SK-N-SH (cell line): Measurements from ENCODE around the gene PEAK1. TPM values are rescaled to one million over a fixed set of nuclear protein-coding genes. Genes with fewer than 3 reads are reported as not detected.

Experiments used
- CTCF ChIA-PET: fragments of 300-600, 350-600 bp; formaldehyde crosslinking; extraction: SDS; loops from one replicate; lab custom pipeline; 2021; lab: Yijun Ruan, JAX
- POLR2A ChIA-PET: fragments of 350-600 bp; sonication (Branson Sonifier 250); formaldehyde crosslinking; extraction: SDS; loops from one replicate; lab custom pipeline; 2020; ENCODE audit warnings: antibody characterized with exemption, inconsistent platforms; lab: Yijun Ruan, JAX
- DNase-seq: peaks from one replicate; pipeline ENCODE4 v3.0.0; 2012
- H2AFZ ChIP-seq: fragments of 200-600 bp; sonication (generic); 2 replicates; pipeline ENCODE4 v1.8.1; 2016; ENCODE audit warnings: antibody characterized with exemption, mild to moderate bottlenecking, low read depth
- H3F3A ChIP-seq: fragments of 200-600 bp; sonication (generic); replicated peaks from 2 replicates; pipeline ENCODE3; 2016; ENCODE audit warnings: antibody characterized with exemption, mild to moderate bottlenecking; ENCODE audit not compliant: insufficient read depth
- H3K27ac ChIP-seq, 2 experiments: fragments of 200-500 bp in 1 of 2; fragments of 200-600 bp in 1 of 2; sonication (Bioruptor generic) in 1 of 2; sonication (generic), shearing (Covaris generic) in 1 of 2; 2 replicates each; pipeline versions ENCODE4 v1.5.1 to v1.6.1; 2014 to 2016; ENCODE audit warnings: low read depth in 2 of 2, inconsistent platforms in 1 of 2, low read length in 1 of 2, mild to moderate bottlenecking in 1 of 2, mixed read lengths in 1 of 2
- H3K27me3 ChIP-seq: fragments of 200-600 bp; sonication (generic), shearing (Covaris generic); 2 replicates; pipeline ENCODE4 v1.6.1; 2016; ENCODE audit warnings: mixed run types; ENCODE audit not compliant: insufficient read depth
- H3K36me3 ChIP-seq, 2 experiments: fragments of 200-500 bp in 1 of 2; fragments of 200-600 bp in 1 of 2; sonication (Bioruptor generic) in 1 of 2; sonication (generic) in 1 of 2; replicated peaks in 1 of 2; 2 replicates each; pipeline versions ENCODE3 to v1.5.1; 2014 to 2016; ENCODE audit warnings: low read length in 1 of 2, mild to moderate bottlenecking in 1 of 2; ENCODE audit not compliant: insufficient read depth in 2 of 2, control insufficient read depth in 1 of 2
- H3K4me1 ChIP-seq, 2 experiments: fragments of 200-500 bp in 1 of 2; fragments of 200-600 bp in 1 of 2; sonication (Bioruptor generic) in 1 of 2; sonication (generic), shearing (Covaris generic) in 1 of 2; 2 replicates each; pipeline versions ENCODE4 v1.5.1 to v1.6.1; 2014 to 2016; ENCODE audit warnings: low read depth in 1 of 2, low read length in 1 of 2, mixed run types in 1 of 2; ENCODE audit not compliant: insufficient read depth in 2 of 2, control insufficient read depth in 1 of 2
- H3K4me2 ChIP-seq: fragments of 200-600 bp; sonication (generic), shearing (Covaris generic); 2 replicates; pipeline ENCODE4 v1.6.1; 2017; ENCODE audit warnings: mixed run types
- H3K4me3 ChIP-seq, 2 experiments: fragments of 200-500 bp in 1 of 2; fragments of 200-600 bp in 1 of 2; sonication (Bioruptor generic) in 1 of 2; sonication (generic), shearing (Covaris generic) in 1 of 2; 2 replicates each; pipeline versions ENCODE4 v1.5.1 to v1.8.1; 2014 to 2016; ENCODE audit warnings: low read depth in 2 of 2, inconsistent platforms in 1 of 2, low read length in 1 of 2, mild to moderate bottlenecking in 1 of 2, mixed read lengths in 1 of 2, moderate library complexity in 1 of 2
- H3K79me2 ChIP-seq: fragments of 200-600 bp; sonication (generic); 2 replicates; pipeline ENCODE4 v1.8.1; 2017; ENCODE audit warnings: mild to moderate bottlenecking; ENCODE audit not compliant: insufficient read depth
- H3K9ac ChIP-seq: fragments of 200-600 bp; sonication (generic); 2 replicates; pipeline ENCODE4 v1.6.1; 2017; ENCODE audit warnings: mixed run types
- H3K9me2 ChIP-seq: fragments of 200-600 bp; sonication (generic); 2 replicates; pipeline ENCODE4 v1.6.1; 2017; ENCODE audit warnings: mixed run types
- H3K9me3 ChIP-seq: fragments of 200-600 bp; sonication (generic); 2 replicates; pipeline ENCODE4 v1.6.1; 2017; ENCODE audit warnings: mixed run types, mild to moderate bottlenecking, moderate library complexity
- H4K20me1 ChIP-seq: fragments of 200-600 bp; sonication (generic); 2 replicates; pipeline ENCODE4 v1.6.1; 2017; ENCODE audit warnings: mild to moderate bottlenecking, mixed run types; ENCODE audit not compliant: insufficient read depth
- CHD2 ChIP-seq: fragments of 150-350 bp; IDR thresholded peaks from 2 replicates; pipeline ENCODE4 v1.6.1; 2018; ENCODE audit warnings: low read length; ENCODE audit not compliant: partially characterized antibody
- ELF1 ChIP-seq: IDR thresholded peaks from 2 replicates; pipeline ENCODE4 v1.4.0; 2012
- EP300 ChIP-seq, 2 experiments: IDR thresholded peaks; 2 replicates each; pipeline versions ENCODE4 v1.4.0 to v1.6.1; 2012; ENCODE audit warnings: borderline replicate concordance in 1 of 2, low read depth in 1 of 2, low read length in 1 of 2
- EZH2phosphoT487 ChIP-seq: fragments of 200-600 bp; sonication (generic); IDR thresholded peaks from 2 replicates; pipeline ENCODE4 v1.6.1; 2017; ENCODE audit warnings: low read depth, mixed run types, mild to moderate bottlenecking, antibody characterized with exemption, moderate library complexity, borderline replicate concordance
- FOSL2 ChIP-seq: IDR thresholded peaks from 2 replicates; pipeline ENCODE4 v1.4.0; 2012; ENCODE audit warnings: low read depth, mild to moderate bottlenecking, moderate library complexity, borderline replicate concordance
- FOXJ3 ChIP-seq: sonication (generic); formaldehyde crosslinking; IDR thresholded peaks from 2 replicates; pipeline ENCODE4 v1.5.1; 2020; ENCODE audit warnings: mild to moderate bottlenecking, missing genetic modification reagents
- FOXM1 ChIP-seq: IDR thresholded peaks from 2 replicates; pipeline ENCODE4 v1.4.0; 2012; ENCODE audit warnings: low read depth, mild to moderate bottlenecking
- GABPA ChIP-seq: IDR thresholded peaks from 2 replicates; pipeline ENCODE4 v1.4.0; 2012; ENCODE audit warnings: low read depth, mild to moderate bottlenecking
- GATA2 ChIP-seq: sonication (generic); formaldehyde crosslinking; IDR thresholded peaks from 2 replicates; pipeline ENCODE4 v1.5.0; 2020; ENCODE audit warnings: mild to moderate bottlenecking, missing genetic modification reagents
- JUND ChIP-seq: IDR thresholded peaks from 2 replicates; pipeline ENCODE4 v1.4.0; 2012
- MEF2A ChIP-seq: IDR thresholded peaks from 2 replicates; pipeline ENCODE4 v1.4.0; 2012; ENCODE audit warnings: low read depth, borderline replicate concordance
- NFIC ChIP-seq: IDR thresholded peaks from 2 replicates; pipeline ENCODE4 v1.4.0; 2012; ENCODE audit warnings: borderline replicate concordance
- NRF1 ChIP-seq: IDR thresholded peaks from 2 replicates; pipeline ENCODE4 v1.6.1; 2012; ENCODE audit warnings: low read depth, mild to moderate bottlenecking, low read length
- POLR2AphosphoS5 ChIP-seq: IDR thresholded peaks from 2 replicates; pipeline ENCODE4 v1.6.1; 2012; ENCODE audit warnings: low read depth, low read length
- RFX5 ChIP-seq: IDR thresholded peaks from 2 replicates; pipeline ENCODE4 v1.6.1; 2012; ENCODE audit warnings: mild to moderate bottlenecking, improper control_type of control experiment, low read length
- RXRA ChIP-seq: IDR thresholded peaks from 2 replicates; pipeline ENCODE4 v1.4.0; 2012; ENCODE audit warnings: low read depth, mild to moderate bottlenecking, borderline replicate concordance
- WGBS: methylation state at CpG from one replicate; pipeline ENCODE4 v1.1.6; 2017; ENCODE audit warnings: low lambda C conversion rate; 5-methylcytosine and 5-hydroxymethylcytosine counted together
- polyA plus RNA-seq, 3 experiments: library from polyadenylated mRNA; depleted of rRNA; stranded (reverse); fragments of >200 nt; gene quantifications; 2 replicates each; pipeline ENCODE4 v1.2.3, GENCODE V29; 2012
- TF ChIP-seq, protein P1 (sequence below): IDR thresholded peaks from 2 replicates; pipeline ENCODE4 v1.4.0; 2012; ENCODE audit warnings: low read depth
- TF ChIP-seq, protein P2 (sequence below): fragments of 150-350 bp; IDR thresholded peaks from 2 replicates; pipeline ENCODE4 v1.6.1; 2017; ENCODE audit warnings: antibody characterized with exemption, low read length, low read depth, borderline replicate concordance
- TF ChIP-seq, protein P3 (sequence below): IDR thresholded peaks from 2 replicates; pipeline ENCODE4 v1.4.0; 2012; ENCODE audit warnings: low read depth, borderline replicate concordance
- TF ChIP-seq, protein P4 (sequence below): IDR thresholded peaks from 2 replicates; pipeline ENCODE4; 2012
- TF ChIP-seq, protein P5 (sequence below): IDR thresholded peaks from 2 replicates; pipeline ENCODE4 v1.4.0; 2012; ENCODE audit warnings: low read depth, borderline replicate concordance

Gene PEAK1
- polyA plus RNA-seq, 1 of the 3 experiments (the other 2 are of a cell fraction): 9.0 TPM

DNA sequence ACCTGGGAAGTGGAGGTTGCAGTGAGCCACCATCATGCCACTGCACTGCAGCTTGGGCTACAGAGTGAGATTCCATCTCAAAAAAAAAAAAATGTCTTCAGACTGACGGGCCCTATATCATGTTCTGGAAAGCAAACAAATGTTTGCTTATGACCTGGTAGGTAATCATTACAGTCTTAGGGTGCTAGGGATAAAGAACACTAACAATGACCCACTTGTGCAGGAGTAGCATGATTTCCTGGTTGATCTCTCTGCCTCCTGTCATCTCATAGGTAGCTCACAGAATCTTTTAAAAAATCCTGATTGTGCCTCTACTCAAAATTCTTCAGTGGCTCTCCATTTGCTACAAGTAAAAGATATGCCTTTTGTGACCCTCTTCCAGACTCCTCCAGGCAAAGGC lies 274.5 kb downstream of the PEAK1 start:
- no peaks in the 10 kb centered on the region for H3K9me2 ChIP-seq
- DNase-seq: no peak
- ChIA-PET CTCF (interaction anchor here (1.5 to 2.1 kb wide), 2 partner anchors 27 to 38 kb away, joined by 3 to 8 read pairs; no protein-coding TSS in a partner anchor), POLR2A (no interaction called here)
- peaks cover 45% of the 10 kb centered on the region for H3F3A ChIP-seq
- WGBS: 79% methylated on average over 1 of the region's 1 CpG
- no peaks in the 10 kb centered on the region for H4K20me1 ChIP-seq
- H3K27ac ChIP-seq: peak overlapping the region; percentile 85 to 99; a peak in 3 of 4 replicates
- H3K36me3 ChIP-seq: peaks cover 0 to 34% of the 10 kb centered on the region in 2 experiments
- no peak overlapping the region for H2AFZ ChIP-seq
- no peaks in the 10 kb centered on the region for H3K27me3 ChIP-seq
- peaks cover 3 to 33% of the 10 kb centered on the region in 2 experiments for H3K4me1 ChIP-seq
- peaks cover 7% of the 10 kb centered on the region; the same call in 1 of the 2 replicates for H3K9me3 ChIP-seq
- H3K4me2 ChIP-seq: peak overlapping the region; percentile 72
- TF ChIP-seq, protein P1, sequence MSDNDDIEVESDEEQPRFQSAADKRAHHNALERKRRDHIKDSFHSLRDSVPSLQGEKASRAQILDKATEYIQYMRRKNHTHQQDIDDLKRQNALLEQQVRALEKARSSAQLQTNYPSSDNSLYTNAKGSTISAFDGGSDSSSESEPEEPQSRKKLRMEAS: no peak
- TF ChIP-seq EP300 (IDR thresholded peaks at IDR 0.05; ENCODE audit: borderline replicate concordance in 1 of 2, low read depth in 1 of 2, low read length in 1 of 2) (no peak), POLR2AphosphoS5 (no peak), FOXJ3 (CRISPR knock-in tag) (no peak)
- TF ChIP-seq, protein P2, sequence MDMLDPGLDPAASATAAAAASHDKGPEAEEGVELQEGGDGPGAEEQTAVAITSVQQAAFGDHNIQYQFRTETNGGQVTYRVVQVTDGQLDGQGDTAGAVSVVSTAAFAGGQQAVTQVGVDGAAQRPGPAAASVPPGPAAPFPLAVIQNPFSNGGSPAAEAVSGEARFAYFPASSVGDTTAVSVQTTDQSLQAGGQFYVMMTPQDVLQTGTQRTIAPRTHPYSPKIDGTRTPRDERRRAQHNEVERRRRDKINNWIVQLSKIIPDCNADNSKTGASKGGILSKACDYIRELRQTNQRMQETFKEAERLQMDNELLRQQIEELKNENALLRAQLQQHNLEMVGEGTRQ: no peak
- TF ChIP-seq, all 33 proteins: peak for 0
- Histone ChIP-seq H3K4me3 (no peak overlapping the region), H3K79me2 (peaks cover 6% of the 10 kb centered on the region; the same call in 1 of the 2 replicates), H3K9ac (peak overlapping the region; percentile 38)

DNA sequence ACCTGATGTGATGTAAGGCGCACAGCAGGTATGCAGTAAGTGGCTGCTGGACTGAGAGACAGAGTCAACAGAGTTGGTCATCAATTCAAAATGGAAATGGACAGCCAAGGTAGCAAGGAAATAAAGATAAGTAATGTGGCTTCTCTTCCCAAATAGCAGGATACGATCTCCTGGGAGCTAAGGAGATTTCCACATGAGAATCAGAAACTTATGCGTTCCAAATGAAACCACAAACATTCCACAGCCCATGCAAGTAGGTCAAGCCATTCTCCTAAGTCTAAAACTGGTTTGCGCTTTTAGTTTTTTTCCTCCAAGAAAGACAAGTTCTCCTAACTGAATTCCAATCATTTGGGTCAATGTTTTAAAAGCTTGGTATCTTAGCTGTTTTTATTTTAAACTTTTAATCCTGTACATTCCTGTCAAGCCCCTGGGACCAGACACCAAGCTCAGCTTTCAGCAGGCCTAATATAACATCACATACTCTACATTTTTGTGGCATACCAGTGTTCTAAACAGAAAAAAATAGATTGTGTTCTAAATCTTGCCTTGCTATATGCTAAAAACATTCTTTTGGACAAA lies 275.3 kb downstream of the PEAK1 start:
- H2AFZ ChIP-seq: no peak overlapping the region; the same call in 1 of the 2 replicates
- no peaks in the 10 kb centered on the region for H3K9me2 ChIP-seq
- peaks cover 3 to 33% of the 10 kb centered on the region in 2 experiments for H3K4me1 ChIP-seq
- 40% methylated on average over 4 of the region's 4 CpGs for WGBS
- POLR2A ChIA-PET: no interaction called here
- peak overlapping the region; percentile 72 for H3K4me2 ChIP-seq
- peaks cover 0 to 40% of the 10 kb centered on the region in 2 experiments for H3K36me3 ChIP-seq
- peak overlapping the region in 1 of 2 experiments; percentile 33; a peak in 2 of 4 replicates for H3K4me3 ChIP-seq
- CTCF ChIA-PET: interaction anchor here (1.0 to 2.1 kb wide), 4 partner anchors 13 to 37 kb away, joined by 3 to 8 read pairs (median 4); no protein-coding TSS in a partner anchor
- H3F3A ChIP-seq: peaks cover 45% of the 10 kb centered on the region
- no peak for DNase-seq
- no peaks in the 10 kb centered on the region for H3K27me3 ChIP-seq
- H3K9me3 ChIP-seq: peaks cover 10% of the 10 kb centered on the region; the same call in 1 of the 2 replicates
- no peaks in the 10 kb centered on the region for H4K20me1 ChIP-seq
- H3K27ac ChIP-seq: peak overlapping the region; percentile 85 to 99
- H3K9ac ChIP-seq: peak overlapping the region; percentile 61
- H3K79me2 ChIP-seq: peaks cover 13% of the 10 kb centered on the region; the same call in 1 of the 2 replicates
- TF ChIP-seq GATA2 (CRISPR knock-in tag): no peak
- TF ChIP-seq FOSL2: 0 out of 2 replicates have a peak, but pooled peaks have one; percentile 11
- TF ChIP-seq MEF2A: no peak; the same call in 1 of the 2 replicates
- TF ChIP-seq, protein P3, sequence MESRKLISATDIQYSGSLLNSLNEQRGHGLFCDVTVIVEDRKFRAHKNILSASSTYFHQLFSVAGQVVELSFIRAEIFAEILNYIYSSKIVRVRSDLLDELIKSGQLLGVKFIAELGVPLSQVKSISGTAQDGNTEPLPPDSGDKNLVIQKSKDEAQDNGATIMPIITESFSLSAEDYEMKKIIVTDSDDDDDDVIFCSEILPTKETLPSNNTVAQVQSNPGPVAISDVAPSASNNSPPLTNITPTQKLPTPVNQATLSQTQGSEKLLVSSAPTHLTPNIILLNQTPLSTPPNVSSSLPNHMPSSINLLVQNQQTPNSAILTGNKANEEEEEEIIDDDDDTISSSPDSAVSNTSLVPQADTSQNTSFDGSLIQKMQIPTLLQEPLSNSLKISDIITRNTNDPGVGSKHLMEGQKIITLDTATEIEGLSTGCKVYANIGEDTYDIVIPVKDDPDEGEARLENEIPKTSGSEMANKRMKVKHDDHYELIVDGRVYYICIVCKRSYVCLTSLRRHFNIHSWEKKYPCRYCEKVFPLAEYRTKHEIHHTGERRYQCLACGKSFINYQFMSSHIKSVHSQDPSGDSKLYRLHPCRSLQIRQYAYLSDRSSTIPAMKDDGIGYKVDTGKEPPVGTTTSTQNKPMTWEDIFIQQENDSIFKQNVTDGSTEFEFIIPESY: no peak
- TF ChIP-seq, protein P4, sequence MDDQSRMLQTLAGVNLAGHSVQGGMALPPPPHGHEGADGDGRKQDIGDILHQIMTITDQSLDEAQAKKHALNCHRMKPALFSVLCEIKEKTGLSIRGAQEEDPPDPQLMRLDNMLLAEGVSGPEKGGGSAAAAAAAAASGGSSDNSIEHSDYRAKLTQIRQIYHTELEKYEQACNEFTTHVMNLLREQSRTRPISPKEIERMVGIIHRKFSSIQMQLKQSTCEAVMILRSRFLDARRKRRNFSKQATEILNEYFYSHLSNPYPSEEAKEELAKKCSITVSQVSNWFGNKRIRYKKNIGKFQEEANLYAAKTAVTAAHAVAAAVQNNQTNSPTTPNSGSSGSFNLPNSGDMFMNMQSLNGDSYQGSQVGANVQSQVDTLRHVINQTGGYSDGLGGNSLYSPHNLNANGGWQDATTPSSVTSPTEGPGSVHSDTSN: peak; percentile 64
- TF ChIP-seq GABPA: no peak
- peak; percentile 41; the same call in 1 of the 2 replicates for TF ChIP-seq NFIC
- TF ChIP-seq, protein P2: no peak
- TF ChIP-seq FOXM1: peak; percentile 53; the same call in 1 of the 2 replicates
- TF ChIP-seq RFX5: no peak
- TF ChIP-seq CHD2: no peak
- TF ChIP-seq FOXJ3 (CRISPR knock-in tag): no peak
- no peak for TF ChIP-seq ELF1
- TF ChIP-seq RXRA: peak; percentile 56
- TF ChIP-seq, protein P5, sequence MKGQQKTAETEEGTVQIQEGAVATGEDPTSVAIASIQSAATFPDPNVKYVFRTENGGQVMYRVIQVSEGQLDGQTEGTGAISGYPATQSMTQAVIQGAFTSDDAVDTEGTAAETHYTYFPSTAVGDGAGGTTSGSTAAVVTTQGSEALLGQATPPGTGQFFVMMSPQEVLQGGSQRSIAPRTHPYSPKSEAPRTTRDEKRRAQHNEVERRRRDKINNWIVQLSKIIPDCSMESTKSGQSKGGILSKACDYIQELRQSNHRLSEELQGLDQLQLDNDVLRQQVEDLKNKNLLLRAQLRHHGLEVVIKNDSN: no peak
- TF ChIP-seq NRF1: no peak
- no peak for TF ChIP-seq EZH2phosphoT487
- 0 out of 2 replicates have a peak, but pooled peaks have one; percentile 8 for TF ChIP-seq JUND
